ENCODE data around the gene ZNF622.
"Not testable (repeated sequence)": the region's sequence is repeated elsewhere in the genome, so short reads cannot be mapped to it uniquely, and the experiment has no call there.

ZNF622 gene

DNA sequence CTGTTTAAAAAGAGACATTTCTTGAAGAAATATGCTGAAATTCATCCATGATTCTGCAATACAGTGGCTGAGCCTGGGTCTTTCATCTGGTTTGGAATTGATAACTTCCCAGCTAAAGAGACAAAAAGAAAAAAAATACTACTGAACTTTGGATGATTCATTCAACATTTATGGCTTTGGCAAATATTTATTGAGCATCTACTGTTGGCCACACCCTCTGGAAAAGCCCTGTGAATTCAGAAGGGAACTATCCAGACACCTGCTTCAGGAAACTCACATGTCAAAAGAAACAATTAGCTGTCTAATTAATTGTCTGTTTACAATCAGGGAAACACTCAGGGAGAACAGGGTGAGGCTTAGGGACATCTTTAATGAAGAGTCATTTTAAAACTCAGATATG, 17.8 kb upstream of the ZNF622 start:
- no peak for DNase-seq
- in situ Hi-C loops (cut with MboI; ENCODE audit: low pct_unique_long_range_greater_than_20kb, low sequenced_read_pairs): loop anchor here (25.0 kb wide), 1 partner anchor 704 kb away; no protein-coding TSS in a partner anchor

DNA sequence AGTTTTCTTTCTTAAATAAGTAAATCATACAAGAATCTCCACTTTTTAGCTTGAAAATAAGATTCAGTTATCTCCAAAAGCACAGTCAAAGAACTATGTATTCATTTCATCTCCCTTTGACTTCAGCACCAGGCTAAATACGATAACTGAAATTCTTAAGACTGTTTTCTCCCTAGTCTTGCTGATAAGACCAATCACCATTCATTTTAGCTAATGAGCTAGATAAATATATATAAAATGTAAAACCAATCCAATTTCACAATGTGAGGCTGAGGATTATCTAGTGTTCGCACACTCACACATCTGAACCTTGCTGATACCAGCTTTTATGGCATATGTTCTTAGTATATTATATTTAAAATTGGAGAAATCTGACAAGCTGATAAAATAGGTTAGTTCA, 17.3 kb upstream of the ZNF622 start:
- no peak for DNase-seq
- in situ Hi-C loops (cut with MboI; ENCODE audit: low pct_unique_long_range_greater_than_20kb, low sequenced_read_pairs): loop anchor here (25.0 kb wide), 1 partner anchor 704 kb away; no protein-coding TSS in a partner anchor

DNA sequence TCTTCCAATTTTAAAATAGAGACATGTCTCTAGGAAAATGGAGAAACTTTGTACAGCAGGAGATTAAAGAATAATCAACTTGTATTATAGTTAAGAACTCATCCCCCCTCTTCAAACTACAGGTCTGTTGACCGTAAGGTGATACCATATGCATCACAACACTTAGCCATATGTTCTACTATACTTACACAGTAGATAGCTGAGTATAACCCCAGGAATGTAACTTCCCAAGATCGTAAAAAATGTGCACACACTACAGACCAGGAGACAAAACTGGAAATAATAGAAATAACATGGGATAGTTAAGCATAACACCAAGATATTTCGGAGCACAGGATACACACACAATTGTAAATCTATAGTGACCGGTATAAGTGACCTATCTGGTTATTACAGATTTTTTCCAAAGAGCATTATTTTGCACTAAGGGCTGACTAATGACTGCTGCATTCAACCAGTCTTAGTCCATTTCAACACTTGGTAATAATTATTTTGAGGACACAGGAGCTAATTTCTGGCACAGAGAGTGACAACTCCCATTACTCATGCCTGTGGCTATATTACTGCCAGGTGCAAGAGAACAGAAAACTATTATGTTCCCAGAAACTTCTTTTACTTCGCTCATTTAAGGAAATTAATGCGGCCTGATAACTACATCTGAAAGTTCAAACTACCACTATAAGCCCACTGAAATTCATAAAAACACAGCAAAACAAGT, 15.4 kb upstream of the ZNF622 start:
- no peak for DNase-seq
- in situ Hi-C loops (cut with MboI; ENCODE audit: low pct_unique_long_range_greater_than_20kb, low sequenced_read_pairs): loop anchor here (25.0 kb wide), 1 partner anchor 706 kb away; no protein-coding TSS in a partner anchor

- in situ Hi-C loops (cut with MboI; ENCODE audit: low pct_unique_long_range_greater_than_20kb, low sequenced_read_pairs): loop anchor here (25.0 kb wide), 1 partner anchor 707 kb away; no protein-coding TSS in a partner anchor
These were observed 14.5 kb upstream of the ZNF622 start for GRCh38 chr5:16480144-16480543.

DNA sequence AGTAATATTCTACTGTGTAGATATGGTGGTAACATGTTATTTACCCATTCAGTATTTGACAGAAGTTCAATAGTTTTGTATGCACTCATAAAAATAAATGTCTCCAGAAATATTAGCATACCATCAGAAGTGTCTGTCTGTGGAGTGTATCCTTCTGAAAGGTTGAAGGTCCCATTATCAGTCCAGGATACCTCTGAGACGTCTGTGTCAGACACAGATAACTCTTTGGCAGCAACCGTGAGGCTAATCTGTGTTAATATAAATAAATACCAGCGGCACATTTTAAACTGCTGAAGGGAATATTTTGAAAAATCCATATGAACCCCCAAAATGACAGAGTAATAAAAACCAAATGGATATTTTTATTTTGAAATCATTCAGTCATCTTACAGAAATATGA, 11.9 kb upstream of the ZNF622 start:
- in situ Hi-C loops (cut with MboI; ENCODE audit: low pct_unique_long_range_greater_than_20kb, low sequenced_read_pairs): loop anchor here (25.0 kb wide), 1 partner anchor 710 kb away; no protein-coding TSS in a partner anchor
- no peak for DNase-seq

More at GRCh38 chr5:16480144-16480543, 14.5 kb upstream of the ZNF622 start:
- DNase-seq: no peak

GRCh38 chr5:16476417-16476816, 10.8 kb upstream of the ZNF622 start:
- in situ Hi-C loops (cut with MboI; ENCODE audit: low pct_unique_long_range_greater_than_20kb, low sequenced_read_pairs): loop anchor here (25.0 kb wide), 1 partner anchor 711 kb away; no protein-coding TSS in a partner anchor

DNA sequence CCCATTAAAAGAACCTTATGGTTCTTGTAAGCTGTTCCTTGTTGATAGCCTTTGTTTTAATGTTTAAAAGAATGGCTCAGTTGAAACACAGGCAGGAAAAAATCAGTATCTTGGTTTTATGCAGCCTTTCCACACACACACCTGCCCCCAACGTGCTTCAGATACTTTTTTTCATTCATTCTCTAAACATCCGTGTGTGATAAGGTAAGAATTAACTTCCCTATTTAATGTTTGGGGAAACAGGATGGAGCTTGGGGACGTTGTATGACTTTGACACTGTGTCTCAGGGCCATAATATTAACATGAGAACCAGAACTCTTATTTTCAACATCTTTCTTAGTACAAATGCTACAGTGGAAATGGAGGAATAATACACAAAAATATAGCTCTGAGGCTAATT, 5.8 kb upstream of the ZNF622 start:
- in situ Hi-C loops (cut with MboI; ENCODE audit: low pct_unique_long_range_greater_than_20kb, low sequenced_read_pairs): no loop called here
- no peak for DNase-seq

More at GRCh38 chr5:16476417-16476816, 10.8 kb upstream of the ZNF622 start:
- not testable (repeated sequence) for DNase-seq

GRCh38 chr5:16467363-16468219, 2.0 kb upstream of the ZNF622 start:
- no peak for DNase-seq
- in situ Hi-C loops (cut with MboI; ENCODE audit: low pct_unique_long_range_greater_than_20kb, low sequenced_read_pairs): no loop called here

GRCh38 chr5:16464664-16465543, 696 bp downstream of the ZNF622 start:
- peak; percentile 54 for DNase-seq
- in situ Hi-C loops (cut with MboI; ENCODE audit: low pct_unique_long_range_greater_than_20kb, low sequenced_read_pairs): no loop called here

GRCh38 chr5:16464231-16464630, 1.4 kb downstream of the ZNF622 start:
- DNase-seq: peak; percentile 11
- in situ Hi-C loops (cut with MboI; ENCODE audit: low pct_unique_long_range_greater_than_20kb, low sequenced_read_pairs): no loop called here

DNA sequence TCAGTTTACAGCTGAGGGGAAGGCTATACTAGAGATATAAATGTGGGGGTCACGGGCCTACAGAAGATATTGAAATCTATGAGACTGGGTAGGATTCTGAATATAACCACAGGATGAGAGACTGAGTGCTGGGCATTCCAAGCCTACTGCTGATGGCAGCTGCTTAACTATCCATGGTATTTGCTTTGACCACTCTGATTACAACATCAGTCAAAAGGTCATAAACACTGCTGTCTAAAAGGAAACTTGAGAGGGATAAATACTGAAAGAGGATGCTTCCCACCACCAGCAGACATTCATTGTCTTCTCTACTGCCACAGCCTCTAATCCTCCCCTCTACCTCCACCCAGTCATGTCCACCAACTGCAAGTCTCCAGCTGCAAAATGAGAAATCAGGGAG, 3.8 kb downstream of the ZNF622 start:
- DNase-seq: no peak
- in situ Hi-C loops (cut with MboI; ENCODE audit: low pct_unique_long_range_greater_than_20kb, low sequenced_read_pairs): no loop called here

GRCh38 chr5:16461026-16461425, 4.6 kb downstream of the ZNF622 start:
- DNase-seq: no peak
- in situ Hi-C loops (cut with MboI; ENCODE audit: low pct_unique_long_range_greater_than_20kb, low sequenced_read_pairs): no loop called here

GRCh38 chr5:16459451-16459850, 6.1 kb downstream of the ZNF622 start:
- DNase-seq: no peak
- in situ Hi-C loops (cut with MboI; ENCODE audit: low pct_unique_long_range_greater_than_20kb, low sequenced_read_pairs): no loop called here

- no peak for DNase-seq
- in situ Hi-C loops (cut with MboI; ENCODE audit: low pct_unique_long_range_greater_than_20kb, low sequenced_read_pairs): no loop called here
These were observed 7.7 kb downstream of the ZNF622 start for GRCh38 chr5:16457853-16458252.

DNA sequence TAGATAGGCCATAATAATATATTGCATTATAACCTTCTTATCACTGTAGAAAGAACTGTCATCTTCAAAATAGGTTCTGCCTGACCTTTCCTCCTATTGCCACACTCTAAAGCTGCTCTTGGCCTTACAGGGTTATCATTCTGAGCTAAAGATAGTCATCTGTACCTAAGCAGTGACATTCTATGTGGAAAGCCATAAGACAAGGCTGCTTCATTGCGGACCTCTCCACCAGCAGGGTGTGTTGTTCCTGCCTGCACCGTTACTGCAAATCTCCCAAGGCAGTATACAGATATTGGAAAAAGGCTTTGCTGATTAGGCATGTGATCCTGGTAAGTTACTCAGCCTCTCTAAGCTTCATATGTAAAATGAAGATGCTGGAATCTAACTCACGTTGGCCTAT, 8.1 kb downstream of the ZNF622 start:
- in situ Hi-C loops (cut with MboI; ENCODE audit: low pct_unique_long_range_greater_than_20kb, low sequenced_read_pairs): no loop called here
- no peak for DNase-seq

DNA sequence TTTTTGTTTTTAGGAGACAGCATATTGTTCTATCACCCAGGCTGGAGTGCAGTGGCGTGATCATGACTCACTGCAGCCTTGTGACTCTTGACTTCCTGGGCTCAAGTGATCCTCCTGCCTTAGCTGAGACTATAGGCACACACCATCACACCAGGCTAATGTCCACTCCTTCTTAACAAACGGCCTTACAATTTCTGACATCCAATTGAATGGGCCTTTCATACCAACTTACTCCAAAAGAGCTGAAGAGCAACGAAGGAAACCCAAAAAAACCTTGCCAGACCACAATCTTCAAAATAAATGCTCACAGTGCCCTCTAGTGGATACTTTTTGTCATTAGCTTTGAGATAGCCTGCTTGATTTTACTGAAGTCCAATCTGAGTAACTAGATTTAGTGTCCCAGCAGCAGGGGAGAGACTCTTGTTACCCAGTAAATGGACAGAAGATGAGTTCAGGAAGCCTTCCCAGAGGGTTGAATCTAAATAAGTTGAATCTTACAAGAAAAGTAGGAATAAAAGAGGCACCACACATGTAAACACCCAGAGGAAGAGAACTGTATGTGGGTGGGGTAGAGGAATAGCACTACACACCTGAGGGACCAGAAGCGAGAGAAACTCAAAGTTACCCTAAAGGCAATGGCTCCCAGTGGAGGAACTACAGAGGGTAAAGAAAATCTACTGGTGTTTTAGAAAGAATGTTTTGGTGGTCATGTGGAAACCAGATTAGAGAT, 9.3 kb downstream of the ZNF622 start:
- in situ Hi-C loops (cut with MboI; ENCODE audit: low pct_unique_long_range_greater_than_20kb, low sequenced_read_pairs): no loop called here
- peak; percentile 84 for DNase-seq

DNA sequence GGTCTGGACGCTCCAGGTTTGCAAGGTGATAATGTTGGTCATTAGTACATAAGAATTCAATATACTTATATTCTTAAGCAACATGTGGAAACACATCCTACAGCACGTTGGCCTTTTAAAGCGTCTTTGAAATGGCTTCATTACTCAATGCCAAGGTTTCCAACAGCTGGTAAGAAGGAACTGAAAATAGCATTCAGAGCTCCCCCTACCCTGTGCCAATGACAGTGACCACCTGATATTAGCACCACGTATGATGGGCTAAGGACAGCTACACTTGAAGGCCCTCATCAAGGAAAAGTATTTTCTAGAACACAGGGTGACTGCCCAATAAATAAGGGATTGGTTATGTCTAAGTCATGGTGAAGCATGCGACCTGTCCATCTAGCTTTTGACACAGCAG, 9.9 kb downstream of the ZNF622 start:
- DNase-seq: no peak
- in situ Hi-C loops (cut with MboI; ENCODE audit: low pct_unique_long_range_greater_than_20kb, low sequenced_read_pairs): no loop called here

- no peak for DNase-seq
- in situ Hi-C loops (cut with MboI; ENCODE audit: low pct_unique_long_range_greater_than_20kb, low sequenced_read_pairs): no loop called here
These were observed 10.9 kb downstream of the ZNF622 start for GRCh38 chr5:16454686-16455085.
